OCI-LY7 (cell line): ENCODE data around the gene MACROH2A2.

ENCODE experiments used
- CTCF ChIP-seq: fragments of 200-600 bp; sonication (generic); conservative IDR thresholded peaks from 2 replicates; pipeline ENCODE4 v1.5.1; 2014; ENCODE audit warnings: mild to moderate bottlenecking, antibody characterized with exemption, low read length, moderate library complexity, mixed read lengths
- EZH2phosphoT487 ChIP-seq: fragments of 200-600 bp; sonication (generic); IDR thresholded peaks from 2 replicates; pipeline ENCODE4 v1.6.1; 2018; ENCODE audit warnings: low read depth, borderline replicate concordance, mild to moderate bottlenecking, mixed run types, antibody characterized with exemption, low read length, moderate library complexity, mixed read lengths

- no peak for TF ChIP-seq CTCF
- TF ChIP-seq EZH2phosphoT487 = no peak
Observed at GRCh38 chr10:70109064-70109729, 56.6 kb downstream of the MACROH2A2 start.
